HG02759 (cell line): ENCODE results near the gene CCM2L.

ENCODE experiments used
- ATAC-seq: cut with Tn5 transposase; IDR thresholded peaks from one replicate; pipeline ENCODE4 v1.9.1; 2021; ENCODE audit warnings: mild to moderate bottlenecking, moderate library complexity; ENCODE audit not compliant: unreplicated experiment

CCM2L gene

GRCh38 chr20:32053648-32054047 is 43.4 kb downstream of the CCM2L start:
- no peak for ATAC-seq

DNA sequence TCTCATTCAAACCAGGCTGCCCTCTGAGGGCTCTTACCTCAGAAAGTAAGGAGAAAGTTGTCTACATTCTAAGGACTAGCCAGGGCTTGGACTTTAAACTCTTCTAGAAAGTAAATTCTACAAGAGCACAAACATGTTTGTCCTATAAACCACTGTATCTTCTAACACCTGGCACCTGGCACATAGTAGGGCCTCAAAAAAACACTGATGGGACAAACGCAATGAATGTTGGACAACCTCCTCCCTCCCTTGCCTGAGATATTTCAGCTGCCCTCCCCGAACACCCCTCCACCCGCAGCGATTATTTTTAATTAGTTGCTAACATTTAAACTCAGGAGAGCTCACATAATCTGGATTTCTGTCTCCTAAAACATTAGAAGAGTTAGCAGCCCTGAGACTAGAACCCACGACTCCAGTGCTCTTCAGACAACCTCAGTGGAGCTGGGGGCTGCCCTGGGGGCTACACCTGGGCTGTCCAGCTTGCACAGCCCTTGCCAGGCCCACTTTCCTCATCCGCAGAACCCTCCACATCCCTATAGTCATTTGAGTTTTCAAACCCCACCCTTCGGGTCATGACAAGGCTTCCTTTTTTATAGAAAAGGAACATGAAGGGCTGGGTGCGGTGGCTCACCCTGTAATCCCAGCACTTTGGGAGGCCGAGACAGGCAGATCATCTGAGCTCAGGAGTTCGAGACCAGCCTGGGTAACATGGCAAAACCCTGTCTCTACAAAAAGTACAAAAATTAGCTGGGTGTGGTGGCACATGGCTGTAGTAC is 46.7 kb downstream of the CCM2L start:
- ATAC-seq = no peak

GRCh38 chr20:32057656-32058184 is 47.5 kb downstream of the CCM2L start:
- no peak for ATAC-seq

DNA sequence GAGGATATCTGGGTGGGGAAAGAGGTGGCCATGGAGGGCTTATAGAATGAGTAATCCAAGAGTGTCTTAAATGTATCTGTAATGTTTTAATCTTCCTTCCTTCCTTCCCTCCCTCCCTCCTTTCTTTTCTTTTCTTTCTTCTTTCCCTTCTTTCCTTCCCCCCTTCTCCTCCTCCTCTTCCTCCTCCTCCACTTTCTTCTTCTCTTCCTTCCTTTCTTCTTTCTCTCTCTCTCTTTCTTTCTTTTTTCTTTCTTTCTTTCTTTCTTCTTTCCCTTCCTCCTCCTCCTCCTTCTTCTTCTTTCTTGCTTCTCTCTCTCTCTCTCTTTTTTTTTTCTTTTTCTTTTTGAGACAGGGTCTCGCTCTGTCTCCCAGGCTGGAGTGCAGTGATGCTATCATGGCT is 49.0 kb downstream of the CCM2L start:
- no peak for ATAC-seq

GRCh38 chr20:32062776-32063170 is 52.5 kb downstream of the CCM2L start:
- peak; percentile 55 for ATAC-seq

GRCh38 chr20:32063695-32064094 is 53.5 kb downstream of the CCM2L start:
- no peak for ATAC-seq

- ATAC-seq = no peak
Measured at GRCh38 chr20:32064667-32065066, 54.4 kb downstream of the CCM2L start.

GRCh38 chr20:32067234-32067821 is 57.1 kb downstream of the CCM2L start:
- no peak for ATAC-seq

DNA sequence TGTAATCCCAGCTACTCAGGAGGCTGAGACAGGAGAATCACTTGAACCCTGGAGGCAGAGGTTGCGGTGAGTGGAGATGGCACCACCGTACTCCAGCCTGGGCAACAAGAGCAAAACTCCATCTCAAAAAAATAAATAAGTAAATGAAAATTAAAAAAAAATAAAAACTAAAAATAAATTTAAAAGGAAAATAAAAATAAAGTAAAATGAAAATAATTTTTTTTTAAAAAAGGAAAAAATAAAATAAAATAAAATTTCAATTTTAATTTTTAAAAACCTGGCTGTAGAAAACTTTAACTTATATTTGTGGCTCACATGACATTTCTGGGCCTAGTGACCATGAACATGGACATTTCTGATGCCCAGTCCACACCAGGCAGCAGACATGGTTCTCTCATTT is 57.9 kb downstream of the CCM2L start:
- no peak for ATAC-seq

DNA sequence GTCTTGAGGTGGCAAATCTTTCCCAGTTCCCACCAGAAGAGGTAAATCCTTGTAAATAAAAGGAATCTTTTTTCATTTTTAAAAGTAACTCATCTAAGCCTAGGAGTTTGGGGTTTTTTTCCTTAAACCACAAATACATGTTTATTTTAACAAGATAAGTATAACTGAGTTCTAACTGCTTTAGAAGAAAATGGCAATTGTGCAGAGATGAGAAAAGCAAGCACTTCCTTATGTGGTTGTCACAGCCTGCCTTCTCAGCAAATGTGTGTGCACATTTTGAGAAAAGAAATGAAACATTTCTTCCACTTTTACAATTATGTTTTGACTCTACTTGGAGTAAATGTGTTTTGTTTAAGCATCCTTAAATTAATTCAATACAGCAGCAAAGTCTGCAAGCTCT is 59.5 kb downstream of the CCM2L start:
- no peak for ATAC-seq

- no peak for ATAC-seq
Measured at GRCh38 chr20:32070282-32070681, 60.0 kb downstream of the CCM2L start.

- ATAC-seq = no peak
Measured at GRCh38 chr20:32070690-32071213, 60.5 kb downstream of the CCM2L start.

DNA sequence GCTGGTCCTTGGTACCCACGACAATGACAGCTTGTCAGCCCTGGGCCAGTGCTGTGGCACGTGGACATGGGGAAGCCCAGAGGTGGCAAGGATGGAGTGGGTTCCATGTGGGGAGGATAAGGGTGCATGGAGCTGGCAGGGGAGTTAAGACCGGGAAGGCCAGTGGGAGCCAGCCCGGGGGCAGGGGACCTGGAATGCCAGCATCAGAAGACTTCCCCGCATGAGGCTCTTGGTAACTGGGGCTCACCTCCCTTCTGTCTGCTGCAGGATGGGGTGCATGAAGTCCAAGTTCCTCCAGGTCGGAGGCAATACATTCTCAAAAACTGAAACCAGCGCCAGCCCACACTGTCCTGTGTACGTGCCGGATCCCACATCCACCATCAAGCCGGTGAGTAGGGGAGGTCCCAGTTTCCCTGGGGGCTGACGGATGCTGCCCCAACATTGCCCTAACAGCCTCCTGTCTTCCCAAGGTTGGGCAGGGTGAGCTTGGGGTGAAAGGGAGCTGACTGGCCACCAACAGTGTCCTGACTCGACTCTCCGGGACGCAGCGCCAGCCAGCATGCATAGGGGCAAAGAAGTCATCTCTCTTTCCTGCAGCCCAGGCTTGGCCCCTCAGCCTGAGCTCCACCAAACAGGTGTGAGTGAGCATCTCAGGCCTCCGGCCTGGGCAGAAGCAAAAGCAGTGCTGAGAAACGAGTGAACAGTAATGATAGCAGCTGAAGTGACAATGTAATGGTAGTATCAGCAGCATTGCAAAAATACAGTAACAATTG is 61.3 kb downstream of the CCM2L start:
- no peak for ATAC-seq

- ATAC-seq = no peak
Measured at GRCh38 chr20:32072168-32072750, 62.0 kb downstream of the CCM2L start.

DNA sequence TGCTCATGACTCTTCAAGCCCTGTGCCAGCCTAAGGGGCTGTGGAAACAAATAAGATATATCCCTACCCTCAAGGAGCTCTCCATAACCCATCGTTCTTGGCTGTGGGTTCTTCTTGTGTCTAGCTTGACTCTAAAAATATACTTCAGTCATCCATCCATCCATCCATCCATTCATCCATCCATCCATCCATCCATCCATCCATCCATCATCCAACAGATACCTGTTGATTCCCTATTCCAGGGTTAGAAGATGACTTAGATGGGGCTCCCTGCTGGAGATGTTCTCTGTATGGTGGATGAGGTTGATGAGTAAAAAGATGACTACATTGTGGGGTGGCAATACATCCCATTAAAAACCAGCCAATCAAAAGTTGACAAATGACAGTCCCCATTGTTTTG is 65.3 kb downstream of the CCM2L start:
- no peak for ATAC-seq

DNA sequence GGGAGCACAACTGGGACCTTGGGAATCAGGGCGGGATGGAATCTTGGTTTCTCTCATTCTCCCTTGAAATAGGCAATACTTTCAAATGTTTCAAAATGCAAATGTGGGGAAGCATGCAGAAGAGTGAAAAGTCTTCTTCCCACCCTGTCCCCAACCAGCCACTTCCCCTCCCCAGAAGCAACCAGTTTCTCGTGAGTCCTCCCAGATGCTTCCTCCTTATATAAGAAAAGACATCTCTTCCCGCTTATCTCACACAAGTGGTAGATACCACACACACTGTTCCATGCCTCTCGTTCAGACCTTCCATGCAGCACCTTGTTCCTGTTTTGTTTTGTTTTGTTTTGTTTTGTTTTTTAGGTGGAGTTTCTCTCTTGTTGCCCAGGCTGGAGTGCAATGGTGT is 67.0 kb downstream of the CCM2L start:
- ATAC-seq = no peak

- no peak for ATAC-seq
Measured at GRCh38 chr20:32078322-32078721, 68.1 kb downstream of the CCM2L start.

GRCh38 chr20:32078791-32079190 is 68.6 kb downstream of the CCM2L start:
- no peak for ATAC-seq

GRCh38 chr20:32079655-32080109 is 69.4 kb downstream of the CCM2L start:
- ATAC-seq = no peak

DNA sequence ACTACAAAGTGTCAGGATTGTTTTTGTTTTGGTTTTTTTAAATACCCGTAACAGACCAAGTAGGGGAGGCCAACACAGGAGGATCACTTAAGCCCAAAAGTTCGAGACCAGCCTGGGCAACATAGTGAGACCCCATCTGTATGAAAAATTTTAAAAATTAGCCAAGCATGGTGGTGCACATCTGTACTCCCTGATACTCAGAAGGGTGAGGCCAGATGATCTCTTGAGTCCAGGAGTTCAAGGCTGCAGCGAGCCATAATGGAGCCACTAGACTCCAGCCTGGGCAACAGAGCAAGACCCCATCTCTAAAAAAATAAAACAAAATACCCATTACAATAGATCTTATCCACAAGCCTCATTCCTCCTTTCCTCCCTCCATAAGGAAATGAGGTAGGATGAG is 70.5 kb downstream of the CCM2L start:
- ATAC-seq = no peak
